K562 (cell line): ENCODE data around the gene KCNJ9.

ENCODE experiments used
- CEBPB ChIP-seq: fragments of 450-650 bp; IDR thresholded peaks from 2 replicates; pipeline ENCODE4 v1.6.1; 2016; ENCODE audit warnings: missing genetic modification characterization, missing compliant biosample characterization
- EZH2 ChIP-seq: IDR thresholded peaks from 2 replicates; pipeline ENCODE4 v1.6.1; 2012; ENCODE audit warnings: low read depth, mild to moderate bottlenecking, inconsistent platforms, low read length, borderline replicate concordance
- GTF2A2 ChIP-seq: IDR thresholded peaks from 2 replicates; pipeline ENCODE4 v1.6.1; 2016; ENCODE audit warnings: mild to moderate bottlenecking, missing genetic modification characterization, missing compliant biosample characterization
- HBP1 ChIP-seq: fragments of 450-650 bp; formaldehyde crosslinking; IDR thresholded peaks from 2 replicates; pipeline ENCODE4 v1.4.0; 2022; ENCODE audit warnings: missing genetic modification characterization
- MAFK ChIP-seq: IDR thresholded peaks from 2 replicates; pipeline ENCODE4 v1.6.1; 2011; ENCODE audit warnings: low read length, improper control_type of control experiment
- NFYB ChIP-seq: IDR thresholded peaks from 2 replicates; pipeline ENCODE4 v1.6.1; 2011; ENCODE audit warnings: mild to moderate bottlenecking, moderate library complexity; ENCODE audit not compliant: insufficient read length; ENCODE audit errors: extremely low read depth
- NRF1 ChIP-seq, 2 experiments: fragments of 450-650 bp; IDR thresholded peaks in 1 of 2; conservative IDR thresholded peaks in 1 of 2; 2 replicates each; pipeline ENCODE4 v1.6.1; 2014; ENCODE audit warnings: mild to moderate bottlenecking in 2 of 2
- RAD51 ChIP-seq: fragments of 450-650 bp; IDR thresholded peaks from 2 replicates; pipeline ENCODE4 v1.7.1; 2016; ENCODE audit warnings: low read depth, mild to moderate bottlenecking, borderline replicate concordance
- RBM22 ChIP-seq: fragments of 200-400 bp; formaldehyde crosslinking; IDR thresholded peaks from 2 replicates; pipeline ENCODE4 v1.6.1; 2018; ENCODE audit warnings: low read length, low read depth; ENCODE audit not compliant: poor library complexity, severe bottlenecking
- ZBTB11 ChIP-seq, 3 experiments: fragments of 200-800 bp in 1 of 3; fragments of 250-450 bp in 1 of 3; fragments of 450-650 bp in 1 of 3; sonication (Bioruptor Pico) in 1 of 3; sonication (Bioruptor generic) in 1 of 3; formaldehyde crosslinking in 1 of 3; IDR thresholded peaks; 2 replicates each; pipeline versions ENCODE4 v1.6.1 to v1.8.0; 2016 to 2022; ENCODE audit warnings: mild to moderate bottlenecking in 2 of 3, missing genetic modification characterization in 2 of 3, missing compliant biosample characterization in 1 of 3, moderate library complexity in 1 of 3
- ZBTB2 ChIP-seq: fragments of 450-650 bp; IDR thresholded peaks from 2 replicates; pipeline ENCODE4 v1.6.1; 2016; ENCODE audit warnings: antibody characterized with exemption
- TF ChIP-seq, protein P1 (sequence below): fragments of 200-600 bp; sonication (generic); IDR thresholded peaks from one replicate; pipeline ENCODE4 v1.6.1; 2012; ENCODE audit warnings: mild to moderate bottlenecking, low read depth, low read length, inconsistent platforms
- TF ChIP-seq, protein P2 (sequence below): fragments of 250-450 bp; sonication (Bioruptor Pico); IDR thresholded peaks from 2 replicates; pipeline ENCODE4 v1.4.0; 2020; ENCODE audit warnings: mild to moderate bottlenecking, moderate library complexity

GRCh38 chr1:160097151-160097910 is 16.0 kb downstream of the KCNJ9 start:
- TF ChIP-seq NFYB (no peak), CEBPB (no peak), RAD51 (no peak), ZBTB11 (CRISPR knock-in tag; IDR thresholded peaks at IDR 0.05) (no peak), MAFK (no peak), RBM22 (no peak), HBP1 (CRISPR knock-in tag) (no peak), NRF1 (conservative IDR thresholded peaks at IDR 0.05 in 1 of 2, IDR thresholded peaks at IDR 0.05 in 1 of 2) (no peak), GTF2A2 (tag) (no peak), EZH2 (no peak), ZBTB2 (no peak)
- TF ChIP-seq, protein P1, sequence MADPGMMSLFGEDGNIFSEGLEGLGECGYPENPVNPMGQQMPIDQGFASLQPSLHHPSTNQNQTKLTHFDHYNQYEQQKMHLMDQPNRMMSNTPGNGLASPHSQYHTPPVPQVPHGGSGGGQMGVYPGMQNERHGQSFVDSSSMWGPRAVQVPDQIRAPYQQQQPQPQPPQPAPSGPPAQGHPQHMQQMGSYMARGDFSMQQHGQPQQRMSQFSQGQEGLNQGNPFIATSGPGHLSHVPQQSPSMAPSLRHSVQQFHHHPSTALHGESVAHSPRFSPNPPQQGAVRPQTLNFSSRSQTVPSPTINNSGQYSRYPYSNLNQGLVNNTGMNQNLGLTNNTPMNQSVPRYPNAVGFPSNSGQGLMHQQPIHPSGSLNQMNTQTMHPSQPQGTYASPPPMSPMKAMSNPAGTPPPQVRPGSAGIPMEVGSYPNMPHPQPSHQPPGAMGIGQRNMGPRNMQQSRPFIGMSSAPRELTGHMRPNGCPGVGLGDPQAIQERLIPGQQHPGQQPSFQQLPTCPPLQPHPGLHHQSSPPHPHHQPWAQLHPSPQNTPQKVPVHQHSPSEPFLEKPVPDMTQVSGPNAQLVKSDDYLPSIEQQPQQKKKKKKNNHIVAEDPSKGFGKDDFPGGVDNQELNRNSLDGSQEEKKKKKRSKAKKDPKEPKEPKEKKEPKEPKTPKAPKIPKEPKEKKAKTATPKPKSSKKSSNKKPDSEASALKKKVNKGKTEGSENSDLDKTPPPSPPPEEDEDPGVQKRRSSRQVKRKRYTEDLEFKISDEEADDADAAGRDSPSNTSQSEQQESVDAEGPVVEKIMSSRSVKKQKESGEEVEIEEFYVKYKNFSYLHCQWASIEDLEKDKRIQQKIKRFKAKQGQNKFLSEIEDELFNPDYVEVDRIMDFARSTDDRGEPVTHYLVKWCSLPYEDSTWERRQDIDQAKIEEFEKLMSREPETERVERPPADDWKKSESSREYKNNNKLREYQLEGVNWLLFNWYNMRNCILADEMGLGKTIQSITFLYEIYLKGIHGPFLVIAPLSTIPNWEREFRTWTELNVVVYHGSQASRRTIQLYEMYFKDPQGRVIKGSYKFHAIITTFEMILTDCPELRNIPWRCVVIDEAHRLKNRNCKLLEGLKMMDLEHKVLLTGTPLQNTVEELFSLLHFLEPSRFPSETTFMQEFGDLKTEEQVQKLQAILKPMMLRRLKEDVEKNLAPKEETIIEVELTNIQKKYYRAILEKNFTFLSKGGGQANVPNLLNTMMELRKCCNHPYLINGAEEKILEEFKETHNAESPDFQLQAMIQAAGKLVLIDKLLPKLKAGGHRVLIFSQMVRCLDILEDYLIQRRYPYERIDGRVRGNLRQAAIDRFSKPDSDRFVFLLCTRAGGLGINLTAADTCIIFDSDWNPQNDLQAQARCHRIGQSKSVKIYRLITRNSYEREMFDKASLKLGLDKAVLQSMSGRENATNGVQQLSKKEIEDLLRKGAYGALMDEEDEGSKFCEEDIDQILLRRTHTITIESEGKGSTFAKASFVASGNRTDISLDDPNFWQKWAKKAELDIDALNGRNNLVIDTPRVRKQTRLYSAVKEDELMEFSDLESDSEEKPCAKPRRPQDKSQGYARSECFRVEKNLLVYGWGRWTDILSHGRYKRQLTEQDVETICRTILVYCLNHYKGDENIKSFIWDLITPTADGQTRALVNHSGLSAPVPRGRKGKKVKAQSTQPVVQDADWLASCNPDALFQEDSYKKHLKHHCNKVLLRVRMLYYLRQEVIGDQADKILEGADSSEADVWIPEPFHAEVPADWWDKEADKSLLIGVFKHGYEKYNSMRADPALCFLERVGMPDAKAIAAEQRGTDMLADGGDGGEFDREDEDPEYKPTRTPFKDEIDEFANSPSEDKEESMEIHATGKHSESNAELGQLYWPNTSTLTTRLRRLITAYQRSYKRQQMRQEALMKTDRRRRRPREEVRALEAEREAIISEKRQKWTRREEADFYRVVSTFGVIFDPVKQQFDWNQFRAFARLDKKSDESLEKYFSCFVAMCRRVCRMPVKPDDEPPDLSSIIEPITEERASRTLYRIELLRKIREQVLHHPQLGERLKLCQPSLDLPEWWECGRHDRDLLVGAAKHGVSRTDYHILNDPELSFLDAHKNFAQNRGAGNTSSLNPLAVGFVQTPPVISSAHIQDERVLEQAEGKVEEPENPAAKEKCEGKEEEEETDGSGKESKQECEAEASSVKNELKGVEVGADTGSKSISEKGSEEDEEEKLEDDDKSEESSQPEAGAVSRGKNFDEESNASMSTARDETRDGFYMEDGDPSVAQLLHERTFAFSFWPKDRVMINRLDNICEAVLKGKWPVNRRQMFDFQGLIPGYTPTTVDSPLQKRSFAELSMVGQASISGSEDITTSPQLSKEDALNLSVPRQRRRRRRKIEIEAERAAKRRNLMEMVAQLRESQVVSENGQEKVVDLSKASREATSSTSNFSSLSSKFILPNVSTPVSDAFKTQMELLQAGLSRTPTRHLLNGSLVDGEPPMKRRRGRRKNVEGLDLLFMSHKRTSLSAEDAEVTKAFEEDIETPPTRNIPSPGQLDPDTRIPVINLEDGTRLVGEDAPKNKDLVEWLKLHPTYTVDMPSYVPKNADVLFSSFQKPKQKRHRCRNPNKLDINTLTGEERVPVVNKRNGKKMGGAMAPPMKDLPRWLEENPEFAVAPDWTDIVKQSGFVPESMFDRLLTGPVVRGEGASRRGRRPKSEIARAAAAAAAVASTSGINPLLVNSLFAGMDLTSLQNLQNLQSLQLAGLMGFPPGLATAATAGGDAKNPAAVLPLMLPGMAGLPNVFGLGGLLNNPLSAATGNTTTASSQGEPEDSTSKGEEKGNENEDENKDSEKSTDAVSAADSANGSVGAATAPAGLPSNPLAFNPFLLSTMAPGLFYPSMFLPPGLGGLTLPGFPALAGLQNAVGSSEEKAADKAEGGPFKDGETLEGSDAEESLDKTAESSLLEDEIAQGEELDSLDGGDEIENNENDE: no peak
- TF ChIP-seq, protein P2, sequence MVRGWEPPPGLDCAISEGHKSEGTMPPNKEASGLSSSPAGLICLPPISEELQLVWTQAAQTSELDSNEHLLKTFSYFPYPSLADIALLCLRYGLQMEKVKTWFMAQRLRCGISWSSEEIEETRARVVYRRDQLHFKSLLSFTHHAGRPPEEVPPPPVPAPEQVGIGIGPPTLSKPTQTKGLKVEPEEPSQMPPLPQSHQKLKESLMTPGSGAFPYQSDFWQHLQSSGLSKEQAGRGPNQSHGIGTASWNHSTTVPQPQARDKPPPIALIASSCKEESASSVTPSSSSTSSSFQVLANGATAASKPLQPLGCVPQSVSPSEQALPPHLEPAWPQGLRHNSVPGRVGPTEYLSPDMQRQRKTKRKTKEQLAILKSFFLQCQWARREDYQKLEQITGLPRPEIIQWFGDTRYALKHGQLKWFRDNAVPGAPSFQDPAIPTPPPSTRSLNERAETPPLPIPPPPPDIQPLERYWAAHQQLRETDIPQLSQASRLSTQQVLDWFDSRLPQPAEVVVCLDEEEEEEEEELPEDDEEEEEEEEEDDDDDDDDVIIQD (CRISPR knock-in tag): no peak
